GM21528 (cell line): ENCODE data around the gene SPEM2.

Source experiments
- ATAC-seq: cut with Tn5 transposase; IDR thresholded peaks from one replicate; pipeline ENCODE4 v1.9.1; 2021; ENCODE audit warnings: mild to moderate bottlenecking, moderate library complexity; ENCODE audit not compliant: unreplicated experiment, low FRiP score

The SPEM2 gene

DNA sequence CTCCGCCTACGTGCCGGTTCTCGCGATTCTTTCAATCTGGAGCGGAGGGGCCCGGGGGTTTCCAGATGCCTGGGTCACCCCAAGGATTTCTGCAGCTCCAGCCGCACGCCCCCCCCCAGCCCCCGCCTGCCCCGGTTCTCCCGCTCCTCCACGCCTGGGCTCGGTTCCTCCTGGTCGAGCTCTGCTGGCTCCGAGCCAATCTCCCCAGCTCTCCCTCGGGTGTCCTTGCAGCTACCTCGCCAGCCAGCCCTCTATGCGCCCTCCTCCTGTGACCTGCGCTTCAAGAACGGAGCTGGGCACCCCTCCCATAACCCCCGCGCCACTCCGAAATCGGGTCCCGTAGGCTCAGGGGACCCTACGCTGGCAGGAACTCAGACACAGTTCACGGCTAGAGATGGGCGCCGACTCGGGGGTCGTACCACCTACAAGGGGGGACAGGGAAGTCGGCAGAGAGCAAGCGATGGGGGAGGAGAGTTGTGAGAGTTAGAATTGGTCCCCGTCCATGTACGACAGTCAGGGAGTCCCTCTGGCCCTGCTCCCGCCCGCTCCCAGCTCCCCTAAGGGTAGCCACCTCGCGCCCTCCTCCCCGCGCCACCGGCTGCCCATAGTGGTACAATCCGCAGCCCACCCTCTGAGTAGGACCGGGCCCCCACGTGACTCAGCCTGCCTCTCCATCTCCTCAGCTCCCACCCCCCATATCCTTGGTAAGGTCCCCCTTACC, 14.9 kb downstream of the SPEM2 start:
- ATAC-seq: no peak

DNA sequence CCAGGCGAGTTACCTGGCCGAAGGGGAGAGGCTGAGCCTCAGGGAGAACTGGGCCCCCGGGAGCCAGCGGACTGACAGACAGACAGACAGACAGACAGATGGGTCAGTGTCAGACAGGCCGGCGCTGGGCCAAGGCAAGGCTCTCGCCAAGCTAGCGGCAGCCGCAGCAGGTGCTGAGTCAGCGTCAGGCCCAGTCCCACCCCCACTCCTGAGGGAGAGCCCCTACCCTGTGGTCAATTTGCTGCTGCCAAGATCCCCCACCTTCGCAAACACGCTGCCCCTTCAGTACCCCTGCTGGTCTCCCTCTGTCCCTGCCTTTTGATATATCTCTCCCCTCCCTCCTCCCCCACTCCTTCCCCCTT, 15.4 kb downstream of the SPEM2 start:
- no peak for ATAC-seq

DNA sequence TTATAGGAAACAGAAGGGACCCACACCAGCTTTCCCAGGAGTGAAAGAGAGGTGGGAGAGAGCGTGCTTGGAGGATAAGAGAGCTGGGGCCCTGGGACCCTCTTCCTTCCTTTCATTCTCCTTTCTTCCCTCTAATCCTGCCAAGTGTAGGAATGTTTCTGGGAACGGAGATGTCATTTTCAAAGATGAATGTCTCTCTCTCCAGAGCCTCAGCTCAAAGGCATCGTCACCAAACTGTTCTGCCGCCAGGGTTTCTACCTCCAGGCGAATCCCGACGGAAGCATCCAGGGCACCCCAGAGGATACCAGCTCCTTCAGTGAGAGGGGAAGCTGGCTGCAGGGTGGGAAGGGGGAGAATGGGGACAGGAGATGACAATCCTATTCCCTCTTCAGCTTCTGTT, 15.8 kb downstream of the SPEM2 start:
- ATAC-seq: no peak

DNA sequence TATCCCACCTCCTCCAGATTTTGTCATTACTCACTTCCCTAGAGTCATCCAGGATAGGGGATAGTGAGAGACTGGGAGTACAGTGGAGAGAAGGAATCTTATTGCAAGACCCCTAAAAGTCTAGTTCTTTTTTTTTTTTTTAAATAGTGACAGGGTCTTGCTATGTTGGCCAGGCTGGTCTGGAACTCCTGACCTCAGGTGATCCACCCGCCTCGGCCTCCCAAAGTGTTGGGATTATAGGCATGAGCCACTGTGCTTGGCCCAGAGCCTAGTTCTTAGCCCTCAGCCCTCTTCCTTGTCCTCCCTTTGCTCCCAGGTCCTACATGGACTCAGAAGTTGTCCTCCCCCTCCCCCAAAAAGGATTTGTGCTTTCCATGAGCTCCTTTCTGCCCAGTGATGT, 16.7 kb downstream of the SPEM2 start:
- no peak for ATAC-seq

DNA sequence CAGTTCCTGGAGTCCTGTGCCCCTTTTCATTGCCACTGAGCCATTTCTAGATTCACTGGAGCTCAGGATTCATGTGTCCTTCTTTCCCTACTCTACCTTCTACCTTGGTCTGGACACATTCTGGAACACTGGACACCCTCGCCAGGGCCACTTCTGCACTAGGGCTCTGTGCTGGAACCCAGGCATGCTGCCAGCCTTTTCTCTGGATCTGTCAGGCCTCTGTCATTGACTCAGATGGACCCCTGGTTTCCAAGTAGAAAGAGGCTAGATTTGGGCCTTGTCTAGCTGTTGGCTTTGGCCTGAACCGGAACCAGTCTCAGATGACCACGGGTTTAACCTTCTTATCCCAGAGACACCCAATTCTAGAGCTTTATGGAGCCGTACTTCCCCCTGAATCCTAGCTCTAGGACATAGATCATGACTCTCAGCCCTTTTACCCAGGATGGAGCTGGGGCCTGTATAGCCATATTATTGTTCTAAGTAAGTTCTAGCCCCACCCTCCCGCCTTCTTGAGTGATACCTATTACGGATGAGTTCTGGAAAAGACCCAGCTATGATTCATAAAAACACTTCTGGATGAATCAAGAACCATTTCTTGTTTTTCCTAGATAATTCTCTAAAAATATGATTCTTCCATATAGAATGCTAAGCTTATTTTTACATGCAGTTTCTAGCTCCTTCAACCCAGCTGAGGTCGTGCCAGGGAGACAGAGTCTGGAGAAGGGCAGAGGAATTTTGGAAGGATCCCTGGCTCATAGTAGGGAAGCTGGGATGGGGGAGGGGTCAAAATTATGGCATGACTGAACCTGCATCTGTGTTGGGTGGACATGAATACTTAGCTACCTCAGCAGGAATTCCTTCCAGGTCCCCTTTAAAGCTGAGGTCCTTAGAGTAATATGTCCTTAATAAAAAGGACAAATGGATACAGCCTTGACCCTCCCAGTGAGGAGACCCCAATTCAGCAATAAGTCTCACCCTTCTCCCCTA, 18.4 kb downstream of the SPEM2 start:
- no peak for ATAC-seq

DNA sequence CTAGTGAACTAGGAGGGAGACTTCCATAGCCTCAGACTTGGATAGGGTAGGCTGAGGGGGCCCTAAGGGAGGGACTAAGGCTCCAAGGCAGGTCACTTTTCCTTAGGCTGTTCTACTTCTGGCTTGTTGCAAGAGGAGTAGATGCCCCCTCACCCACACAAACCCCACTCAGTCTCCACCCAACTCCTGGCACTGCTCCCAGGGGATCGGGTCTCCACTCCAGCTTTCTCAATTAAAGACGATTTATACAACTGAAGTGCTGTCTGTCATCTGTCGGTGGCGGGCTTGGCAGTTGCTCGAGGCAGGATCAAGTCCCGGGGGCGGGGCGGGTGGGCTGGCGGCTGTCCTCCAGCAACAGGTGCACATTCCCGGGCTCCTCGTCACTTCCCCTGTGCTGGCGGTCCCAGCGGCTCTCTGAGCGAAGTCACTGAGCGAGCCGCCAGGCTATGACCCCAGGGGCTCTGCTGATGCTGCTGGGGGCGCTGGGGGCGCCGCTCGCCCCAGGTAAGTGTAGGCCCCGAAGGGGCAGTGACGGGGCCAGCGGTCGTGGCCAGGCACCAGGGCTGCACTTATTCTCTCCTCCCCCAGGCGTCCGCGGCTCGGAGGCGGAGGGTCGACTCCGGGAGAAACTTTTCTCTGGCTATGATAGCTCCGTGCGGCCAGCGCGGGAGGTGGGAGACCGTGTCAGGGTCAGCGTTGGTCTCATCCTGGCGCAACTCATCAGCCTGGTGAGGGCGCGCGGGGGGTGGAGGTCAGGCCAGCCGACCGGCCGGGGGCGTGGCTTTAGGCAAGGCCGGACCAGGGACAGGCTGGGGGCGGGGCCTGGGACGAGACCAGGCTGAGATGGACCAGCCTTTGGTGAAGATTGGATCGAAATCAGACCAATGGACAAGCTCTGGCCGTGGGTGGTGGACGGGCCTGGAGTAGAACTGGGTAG, 19.5 kb downstream of the SPEM2 start, which contains the start of gene CHRNB1:
Gene CHRNB1 (plus strand): TSS at position 380 of the 937 bp plus-strand sequence. CDS start 67 bp downstream, at position 447.
- ATAC-seq: no peak

DNA sequence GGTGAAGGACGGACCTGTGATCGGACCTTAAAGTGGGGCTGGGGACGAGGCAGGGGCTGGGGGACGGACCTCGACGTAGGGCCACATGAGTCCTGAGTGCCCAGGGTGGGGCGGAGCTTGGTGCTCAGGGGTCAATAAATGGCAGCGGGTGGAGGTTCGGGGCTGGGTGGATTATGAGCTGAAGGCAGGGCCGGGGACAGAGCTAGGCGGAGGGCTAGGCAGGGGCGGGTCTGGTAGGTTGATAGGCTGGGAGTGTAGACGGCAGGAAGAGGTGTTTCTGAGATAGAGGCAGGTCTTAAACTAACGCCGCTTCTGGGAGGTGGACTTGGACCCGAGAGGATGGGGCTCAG, 20.2 kb downstream of the SPEM2 start:
- no peak for ATAC-seq

DNA sequence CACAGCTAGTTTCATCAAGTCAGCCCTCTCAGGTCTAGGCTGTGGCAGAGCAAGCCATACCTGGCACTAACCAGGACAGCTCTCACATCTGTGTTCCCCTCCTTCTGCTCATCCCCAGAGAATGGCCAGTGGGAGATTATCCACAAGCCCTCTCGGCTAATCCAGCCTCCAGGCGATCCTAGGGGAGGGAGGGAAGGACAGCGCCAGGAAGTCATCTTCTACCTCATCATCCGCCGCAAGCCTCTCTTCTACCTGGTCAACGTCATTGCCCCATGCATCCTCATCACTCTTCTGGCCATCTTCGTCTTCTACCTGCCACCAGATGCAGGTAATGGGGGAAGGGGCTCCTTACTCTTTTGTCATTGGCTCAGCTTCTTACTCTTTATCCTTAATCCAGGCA, 23.0 kb downstream of the SPEM2 start:
- ATAC-seq: no peak

DNA sequence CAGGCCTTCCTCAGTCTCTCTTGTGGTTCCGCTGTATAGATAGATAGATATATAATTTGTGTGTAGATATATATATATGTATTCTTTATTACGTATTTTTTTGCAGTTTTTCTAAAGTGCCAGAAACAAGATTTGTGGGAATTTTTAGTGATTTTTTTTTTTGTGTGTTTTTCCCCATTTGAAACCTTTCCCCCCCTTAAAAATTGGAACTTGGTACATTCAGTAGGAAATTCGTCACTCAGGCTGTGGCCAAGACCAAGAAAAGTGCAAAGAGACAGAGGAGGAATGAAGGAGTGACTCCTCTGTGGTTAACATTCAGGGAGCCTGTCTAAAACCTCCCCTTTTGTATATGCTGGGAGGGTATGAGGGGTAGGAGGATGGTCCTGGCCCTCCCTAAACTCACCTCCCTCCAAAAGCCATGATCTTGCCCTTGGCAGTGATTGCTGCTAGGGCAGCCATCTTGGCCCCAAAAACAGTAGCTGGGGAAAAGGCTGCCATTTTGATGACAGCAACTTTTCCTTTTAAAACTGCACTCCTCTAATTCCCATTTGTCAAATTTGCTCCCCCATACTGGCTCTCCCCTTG, 34.6 kb downstream of the SPEM2 start:
- no peak for ATAC-seq

DNA sequence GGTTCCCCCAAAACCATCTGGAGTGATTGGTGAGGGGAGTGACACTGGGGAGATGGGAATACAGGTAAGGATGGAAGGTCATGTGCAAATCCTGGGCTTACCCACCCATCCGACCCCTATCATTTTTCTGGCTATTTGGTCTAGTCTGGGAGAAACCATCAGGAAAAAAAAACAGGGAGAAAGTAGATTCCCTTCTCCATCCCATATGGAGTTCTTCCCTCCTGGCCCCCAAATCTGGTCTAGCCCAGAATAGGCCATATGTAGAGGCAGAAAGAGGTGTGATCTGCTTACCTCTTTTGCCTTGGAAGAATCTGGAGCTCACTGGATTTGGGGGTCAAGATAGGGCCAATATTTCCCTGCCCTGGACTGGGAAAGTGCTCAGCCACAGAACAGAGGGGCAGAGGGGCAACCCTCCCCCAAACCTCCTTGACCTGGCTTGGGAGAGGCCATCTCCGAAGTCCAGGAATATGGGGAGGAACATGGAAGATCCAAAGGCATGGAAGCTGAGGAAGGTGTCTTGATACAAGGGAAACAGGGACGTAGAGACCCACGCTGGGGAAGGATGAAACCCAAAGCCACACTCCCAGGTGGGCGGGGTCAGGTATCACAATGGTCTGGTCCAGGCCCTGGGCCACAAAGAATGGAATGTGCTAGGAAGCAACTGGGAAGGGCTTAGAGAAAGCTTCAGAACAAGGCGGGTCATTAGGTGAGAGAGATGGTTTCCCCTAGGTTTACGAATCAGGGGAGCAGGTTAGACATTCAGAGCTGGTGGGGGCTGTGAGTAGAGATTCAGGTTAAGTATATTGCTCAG, 35.6 kb downstream of the SPEM2 start:
- ATAC-seq: no peak

DNA sequence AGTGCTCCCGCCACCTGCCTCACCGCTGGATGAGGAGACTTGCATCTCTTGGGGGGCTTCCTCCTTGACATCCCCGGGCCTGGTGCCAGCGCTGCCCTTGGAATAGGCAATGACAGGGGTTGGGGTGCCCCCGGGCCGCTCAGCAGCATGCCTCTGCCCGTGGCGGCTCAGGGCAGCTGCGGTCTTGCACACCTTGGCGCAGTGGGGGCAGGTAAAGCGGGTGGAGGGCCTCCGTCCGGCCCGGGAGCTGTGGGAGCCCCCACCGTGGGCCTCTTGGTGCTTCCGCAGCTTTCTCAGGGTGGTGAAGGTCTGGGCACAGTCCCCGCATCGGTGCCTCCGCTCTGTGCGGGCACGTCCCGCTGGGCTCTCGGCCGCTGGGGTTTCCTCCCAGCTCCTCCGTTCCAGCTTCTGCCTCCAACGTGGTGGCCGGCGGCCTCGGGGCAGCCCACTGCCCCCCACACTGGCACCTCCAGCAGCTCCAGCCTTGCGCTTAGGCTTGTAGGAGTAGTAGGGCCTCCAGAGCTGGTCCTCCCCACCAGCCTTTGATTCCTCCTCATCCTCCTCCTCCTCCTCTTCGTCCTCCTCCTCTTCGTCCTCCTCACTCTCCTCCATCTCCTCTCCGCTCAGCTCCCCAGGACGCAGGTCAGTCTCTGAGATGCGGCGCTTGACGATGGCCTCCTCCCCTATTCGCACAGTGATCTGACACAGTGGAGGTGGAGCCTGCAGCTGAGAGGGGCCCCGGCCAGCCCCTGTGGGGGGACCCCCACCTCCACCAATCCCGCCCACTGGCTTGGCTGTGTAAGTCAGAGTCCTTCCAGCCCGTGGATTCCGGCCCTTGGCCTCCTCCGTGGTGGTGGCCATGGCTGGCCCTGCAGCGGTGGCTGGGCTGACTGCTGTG, 37.3 kb downstream of the SPEM2 start:
- ATAC-seq: no peak

DNA sequence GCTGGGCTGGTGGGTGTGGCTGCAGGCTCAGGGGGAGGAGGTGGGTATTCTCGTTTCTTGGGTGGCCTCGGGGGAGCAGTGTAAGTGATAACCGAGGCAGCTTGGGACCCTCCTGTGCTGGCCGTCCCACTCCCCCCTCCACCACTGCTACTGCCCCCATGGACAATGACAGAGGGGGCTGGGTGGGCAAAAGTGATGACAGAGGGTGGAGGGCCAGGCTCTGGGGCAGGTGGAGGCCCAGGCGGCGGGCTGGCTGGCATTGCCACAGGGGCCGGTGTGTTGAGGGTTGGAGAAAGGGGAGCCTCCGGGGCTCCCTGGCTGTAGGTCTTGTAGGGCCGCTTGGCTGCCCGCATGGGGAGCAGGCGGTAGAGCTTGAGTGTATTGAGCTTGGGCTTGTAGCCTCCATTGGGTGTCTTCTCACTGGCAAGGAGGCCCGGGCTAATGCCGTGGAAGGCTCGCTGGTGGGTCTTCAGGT, 38.0 kb downstream of the SPEM2 start:
- no peak for ATAC-seq

DNA sequence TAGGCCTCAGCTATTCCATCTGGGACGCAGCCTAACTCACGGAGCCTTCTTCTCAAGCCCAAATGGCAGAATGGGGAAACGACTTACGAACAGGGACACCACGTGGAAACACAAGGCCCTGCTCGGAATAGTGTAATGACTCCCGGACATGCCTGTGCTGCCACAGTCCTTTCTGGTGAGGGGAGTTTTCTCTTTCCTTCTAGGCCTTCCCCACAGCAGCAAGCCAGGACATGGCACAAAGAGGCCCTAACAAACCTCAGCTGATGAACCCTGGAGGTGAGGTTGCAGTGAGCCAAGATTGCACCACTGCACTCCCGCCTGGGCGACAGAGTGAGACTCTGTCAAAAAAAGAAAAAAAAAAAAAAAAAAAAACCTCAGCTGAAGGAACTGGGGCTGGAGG, 38.7 kb downstream of the SPEM2 start:
- no peak for ATAC-seq

DNA sequence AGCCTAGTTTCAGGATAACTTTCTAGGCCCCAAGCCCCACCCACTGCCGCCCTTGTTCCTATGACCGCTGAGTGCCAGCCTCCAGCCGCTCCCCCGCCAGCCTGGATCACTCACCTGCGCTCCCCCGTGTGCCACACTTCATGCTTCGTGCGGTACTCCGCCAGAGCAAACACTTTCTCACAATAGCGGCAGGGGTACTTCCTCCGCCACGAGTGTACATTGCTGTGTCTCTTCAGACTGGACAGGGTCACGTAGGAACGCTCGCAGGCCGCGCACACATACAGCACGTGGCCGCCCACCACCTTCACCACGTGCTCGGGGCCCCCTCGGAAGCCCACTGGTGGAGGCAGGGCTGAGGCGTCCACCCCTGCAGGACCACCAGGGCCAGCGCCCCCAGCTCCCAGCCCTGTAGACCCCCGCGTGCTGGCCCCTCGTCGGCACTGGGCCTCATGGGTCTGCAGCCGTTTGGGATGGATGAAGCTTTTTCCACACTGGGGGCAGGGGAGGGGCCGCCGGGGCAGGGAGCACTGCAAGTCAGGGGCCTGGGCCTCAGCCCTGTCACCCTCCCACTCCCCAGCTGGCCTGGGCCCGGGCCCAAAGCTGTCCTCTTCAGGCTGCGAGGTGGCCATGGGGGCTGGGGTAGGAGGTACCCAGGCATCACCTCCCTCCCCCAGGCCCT, 40.3 kb downstream of the SPEM2 start:
- ATAC-seq: no peak

DNA sequence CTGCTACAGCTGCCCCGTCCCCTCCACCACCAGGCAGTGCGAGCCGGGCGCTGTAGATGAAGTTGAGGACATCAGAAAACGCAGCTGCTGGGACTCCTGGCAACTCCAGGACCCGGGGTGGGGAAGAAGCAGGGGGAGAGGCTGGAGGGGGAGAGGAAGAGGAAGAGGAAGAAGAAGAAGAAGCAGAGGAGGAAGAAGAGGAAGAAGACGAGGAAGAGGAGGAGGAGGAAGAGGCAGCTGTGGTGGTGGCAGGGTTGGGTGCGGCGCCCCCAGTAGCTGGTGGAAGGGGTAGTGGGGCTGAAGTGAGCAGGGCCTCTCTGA, 40.9 kb downstream of the SPEM2 start:
- no peak for ATAC-seq

DNA sequence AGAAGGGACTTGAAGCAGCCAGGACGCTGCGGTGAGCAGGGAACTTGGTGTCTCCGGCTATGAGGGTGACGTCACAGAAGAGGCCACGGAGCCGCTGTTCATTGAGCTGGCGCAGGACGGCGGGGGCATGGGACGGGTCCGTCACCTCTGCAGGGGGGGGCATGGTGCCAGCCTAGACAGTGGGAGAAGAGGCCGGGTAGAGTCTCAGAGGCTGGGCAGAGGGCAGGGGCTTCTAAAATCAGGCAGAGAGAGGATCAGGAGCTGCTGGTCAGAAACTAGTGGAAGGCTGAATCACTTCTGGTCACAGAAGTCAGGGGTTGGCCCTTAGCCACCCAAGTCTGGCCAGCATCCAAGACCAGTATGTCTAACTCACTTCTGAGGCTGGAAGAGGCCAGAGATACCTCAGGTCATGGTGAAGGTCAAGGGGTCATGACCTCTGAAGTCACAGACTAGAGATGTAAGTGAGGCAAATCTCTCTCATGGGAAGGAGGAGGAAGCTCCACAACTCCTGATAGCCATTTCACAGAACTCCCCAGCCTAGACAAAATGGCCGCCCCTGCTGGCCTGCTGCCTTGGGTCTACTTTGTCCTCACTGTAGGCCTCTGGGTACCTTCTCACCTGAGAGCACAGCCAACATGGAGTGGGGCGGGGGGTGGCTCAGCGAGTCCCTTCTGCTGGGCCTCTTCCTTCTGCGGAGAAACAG, 41.4 kb downstream of the SPEM2 start:
- no peak for ATAC-seq

DNA sequence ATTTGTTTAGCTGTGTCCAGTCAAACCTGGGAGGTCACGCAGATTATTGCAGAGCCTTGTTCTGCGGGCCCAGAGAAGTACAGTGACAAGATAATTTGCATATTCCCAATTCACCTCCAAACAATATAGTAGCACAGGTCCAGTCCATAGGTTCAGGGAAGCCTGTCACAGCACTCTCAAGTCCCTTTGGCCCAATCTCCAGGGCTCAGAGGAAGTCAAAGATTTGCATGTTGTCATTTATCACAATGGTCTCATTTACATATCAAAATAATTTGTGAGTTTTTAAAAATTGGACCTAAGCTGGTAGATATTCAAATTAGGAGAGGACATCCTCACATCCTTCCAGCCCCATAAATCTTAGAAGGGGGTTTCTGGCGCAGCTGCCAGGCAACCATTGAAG, 42.1 kb downstream of the SPEM2 start:
- ATAC-seq: no peak
